ENCODE data around the gene C16orf78.

- TF ChIP-seq CTCF (IDR thresholded peaks at IDR 0.05): no peak
- no peak for TF ChIP-seq POLR2A (IDR thresholded peaks at IDR 0.05)
These were observed 37.7 kb downstream of the C16orf78 start for GRCh38 chr16:49411121-49411970.

All from vagina (tissue), 2 donors.